HG03280 (cell line): ENCODE data around the gene ACSS1.

ENCODE experiments used
- ATAC-seq: cut with Tn5 transposase; IDR thresholded peaks from one replicate; pipeline ENCODE4 v1.9.1; 2021; ENCODE audit warnings: mild to moderate bottlenecking, moderate library complexity; ENCODE audit not compliant: unreplicated experiment

ACSS1 gene

GRCh38 chr20:24995741-24996448 is 62.0 kb downstream of the ACSS1 start:
- ATAC-seq, result no peak

DNA sequence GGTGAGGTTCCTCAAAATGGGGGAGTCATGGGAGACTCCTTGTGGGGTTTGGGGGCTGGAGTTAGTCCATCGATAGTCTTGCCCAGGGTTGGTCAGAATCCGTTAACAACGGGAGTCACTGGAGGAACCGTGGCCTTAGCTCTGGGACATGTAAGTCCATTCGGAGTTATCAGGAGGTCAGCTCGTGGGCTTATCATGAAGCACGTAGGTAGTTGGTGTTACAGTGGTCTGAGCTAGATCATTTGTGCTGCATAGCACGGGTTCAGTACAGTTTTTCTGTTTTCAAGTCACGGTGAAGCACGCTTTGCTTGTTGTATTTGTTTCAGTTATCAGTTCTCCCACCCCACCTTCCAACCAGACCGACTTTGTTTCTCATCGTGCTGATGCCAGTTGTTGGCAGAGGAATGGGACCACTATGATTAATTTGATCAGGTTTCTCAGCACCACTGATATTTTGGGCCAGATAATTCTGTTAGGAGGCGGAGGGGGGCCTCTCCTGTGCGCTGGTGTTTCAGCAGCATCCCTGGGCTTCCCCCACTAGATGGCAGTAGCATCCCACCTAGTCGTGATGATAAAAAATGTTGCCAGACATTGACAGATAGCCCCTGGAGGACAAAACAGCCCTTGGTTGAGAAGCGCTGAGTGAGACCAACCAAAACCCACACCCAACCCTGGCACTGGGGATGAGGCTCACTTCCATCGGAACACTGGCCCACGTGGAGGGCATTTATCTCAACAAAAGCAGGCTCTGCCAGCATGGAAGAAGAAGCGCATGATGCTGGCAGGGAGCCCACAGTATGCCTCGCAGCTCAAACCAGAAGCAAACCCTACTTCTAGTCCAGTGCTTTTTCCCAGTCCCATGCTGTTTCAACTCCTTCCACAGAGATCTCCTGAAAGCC is 63.2 kb downstream of the ACSS1 start:
- ATAC-seq, result no peak

DNA sequence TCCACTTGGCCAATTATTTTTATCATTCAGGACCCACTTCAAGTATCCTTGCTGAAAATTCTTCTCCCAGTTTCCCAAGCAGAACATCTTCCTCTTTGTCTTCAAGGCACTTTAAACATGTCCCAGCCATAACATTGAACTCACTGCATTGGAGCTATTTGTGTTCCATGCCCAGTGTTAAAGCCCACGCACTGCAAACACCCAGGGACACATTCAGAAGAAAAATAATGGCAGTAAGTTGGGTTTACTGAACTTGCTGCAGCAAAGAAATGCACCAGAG is 63.8 kb downstream of the ACSS1 start:
- ATAC-seq, result no peak

- no peak for ATAC-seq
Observed at GRCh38 chr20:24993337-24994185, 64.4 kb downstream of the ACSS1 start.

DNA sequence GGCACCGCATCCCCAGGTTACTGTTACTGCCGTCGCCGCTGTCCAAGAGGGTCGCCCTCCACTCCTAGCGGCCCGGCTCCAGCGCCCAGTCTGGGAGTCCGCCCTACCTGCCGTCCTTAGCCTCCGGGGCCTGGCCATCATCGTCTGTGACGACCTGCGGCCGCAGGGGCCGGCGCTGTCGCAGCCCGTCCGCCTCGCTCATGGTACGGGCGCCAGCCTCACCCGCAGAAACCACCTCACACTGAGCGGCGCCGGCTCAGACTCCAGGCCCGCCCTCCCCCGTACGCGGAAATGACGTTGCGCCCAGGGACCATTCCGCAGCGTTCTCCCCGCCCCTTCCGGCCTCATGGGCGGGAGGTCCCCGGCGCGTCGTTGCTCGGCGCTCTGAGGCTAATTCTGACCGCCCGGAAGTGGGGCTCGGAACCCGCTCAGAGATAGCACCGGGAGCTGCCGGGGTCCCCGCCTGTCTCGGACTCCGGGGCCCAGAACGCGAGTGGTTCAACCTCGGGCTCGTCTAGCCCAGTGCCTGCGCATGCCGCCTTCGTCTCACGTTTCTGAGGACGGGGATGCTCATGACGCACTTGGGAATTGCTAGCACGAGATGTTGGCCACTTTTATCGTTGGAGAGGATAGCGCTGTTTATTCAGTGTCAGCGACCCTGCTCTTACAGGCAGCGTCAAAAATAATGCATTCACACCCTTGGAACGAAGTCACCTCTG is 65.3 kb downstream of the ACSS1 start, which contains the start of gene APMAP:
Gene APMAP, minus strand, starts transcription at position 265 of the 719 bp plus-strand sequence. Its CDS starts 63 bp downstream, at position 202.
- ATAC-seq, result peak; percentile 94

GRCh38 chr20:24991897-24992486 is 65.9 kb downstream of the ACSS1 start:
- ATAC-seq, result peak; percentile 16

GRCh38 chr20:24990810-24991252 is 67.1 kb downstream of the ACSS1 start:
- no peak for ATAC-seq

- no peak for ATAC-seq
Observed at GRCh38 chr20:24989162-24989561, 68.8 kb downstream of the ACSS1 start.

DNA sequence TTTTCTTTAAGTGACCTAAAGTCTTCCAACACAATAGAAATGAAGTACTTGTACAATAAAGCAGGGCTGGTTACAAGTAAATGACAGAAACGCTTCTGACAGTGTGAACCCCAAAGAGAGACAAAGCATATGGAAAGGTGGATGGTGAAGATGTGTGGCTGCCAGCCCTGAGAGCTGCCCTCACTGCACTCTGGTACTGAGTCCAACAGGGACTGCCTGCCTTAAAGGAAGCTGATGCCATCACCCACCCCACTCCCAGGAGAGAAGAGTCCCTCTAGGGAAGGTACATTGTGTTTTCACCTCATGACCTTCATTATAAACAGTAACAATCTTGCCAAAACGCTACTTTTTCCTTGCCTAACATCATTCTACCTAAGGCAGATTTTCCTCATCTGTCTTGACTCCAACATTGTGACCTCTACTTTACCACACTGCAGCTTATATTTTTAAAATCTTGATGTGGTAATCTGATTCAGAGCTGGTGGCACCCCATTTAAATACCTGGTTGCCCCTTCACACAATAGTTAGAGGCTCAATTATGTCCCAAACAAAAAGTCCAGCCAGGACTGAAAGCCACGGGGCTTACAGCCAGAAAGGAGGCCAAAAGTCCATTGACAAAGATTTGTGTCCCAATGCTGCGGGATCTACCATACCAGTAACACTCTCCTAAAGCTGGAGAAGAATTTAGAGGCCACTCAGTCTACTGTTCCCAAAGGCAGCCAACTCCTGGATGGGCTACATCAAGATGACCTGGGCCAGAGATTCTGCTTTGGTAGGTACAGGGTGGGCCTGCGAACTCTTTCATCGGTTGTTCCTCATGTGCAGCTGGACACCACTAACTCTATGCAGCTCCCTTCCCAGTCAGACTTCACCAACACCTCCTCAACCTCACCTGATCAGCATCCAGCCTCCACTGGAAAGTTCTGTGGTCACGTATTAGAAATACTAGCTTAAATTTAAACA is 69.8 kb downstream of the ACSS1 start:
- ATAC-seq, result no peak

GRCh38 chr20:24987244-24987643 is 70.7 kb downstream of the ACSS1 start:
- ATAC-seq, result no peak

DNA sequence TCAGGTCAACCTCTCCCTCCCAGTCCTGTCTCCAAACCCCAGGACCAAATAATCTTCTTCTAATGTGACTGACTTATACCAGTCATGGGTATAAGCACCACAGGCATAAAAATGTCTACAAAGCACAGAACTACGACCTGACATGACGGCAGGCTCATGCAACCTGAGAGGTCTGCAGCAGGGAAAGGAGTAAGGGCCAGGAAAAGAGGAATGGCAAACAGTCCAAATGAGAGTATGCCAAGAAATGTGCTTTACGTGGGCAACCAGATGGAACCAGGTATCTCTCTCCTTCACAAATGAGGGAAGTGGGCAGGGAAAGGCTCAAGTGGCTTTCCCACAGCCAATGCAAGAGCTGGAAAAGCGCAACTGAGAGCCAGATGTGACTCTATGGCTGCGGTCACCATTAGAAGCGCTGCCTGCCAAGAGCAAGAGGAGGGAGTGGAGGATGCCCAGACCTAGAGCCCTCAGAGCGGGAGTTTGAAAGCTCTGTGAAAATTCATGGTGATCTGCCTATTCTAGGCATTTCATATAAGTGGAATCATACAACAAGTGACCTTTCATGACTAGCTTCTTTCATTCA is 71.4 kb downstream of the ACSS1 start:
- ATAC-seq, result no peak

- ATAC-seq, result no peak
Observed at GRCh38 chr20:24985802-24986201, 72.1 kb downstream of the ACSS1 start.

- ATAC-seq, result no peak
Observed at GRCh38 chr20:24984961-24985640, 72.8 kb downstream of the ACSS1 start.

DNA sequence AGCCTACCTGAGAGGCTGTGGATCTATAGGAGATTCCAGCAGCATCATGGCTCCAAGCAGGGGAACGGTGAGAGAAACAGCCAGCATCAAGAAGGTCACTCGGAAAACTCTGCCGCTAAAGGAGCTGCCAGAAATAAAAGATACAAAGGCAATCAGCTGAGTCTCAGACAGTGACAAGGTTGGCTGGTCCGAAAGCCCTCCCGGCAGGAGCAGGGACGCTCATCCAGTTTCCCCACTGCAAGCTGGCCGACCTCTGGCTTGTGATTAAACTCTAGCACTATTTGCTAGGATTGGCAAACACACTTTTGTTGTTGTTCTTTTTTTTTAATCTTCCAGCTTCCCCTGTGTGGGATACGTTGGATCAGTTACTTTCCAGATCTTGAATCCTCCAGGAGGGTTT is 74.0 kb downstream of the ACSS1 start:
- no peak for ATAC-seq

DNA sequence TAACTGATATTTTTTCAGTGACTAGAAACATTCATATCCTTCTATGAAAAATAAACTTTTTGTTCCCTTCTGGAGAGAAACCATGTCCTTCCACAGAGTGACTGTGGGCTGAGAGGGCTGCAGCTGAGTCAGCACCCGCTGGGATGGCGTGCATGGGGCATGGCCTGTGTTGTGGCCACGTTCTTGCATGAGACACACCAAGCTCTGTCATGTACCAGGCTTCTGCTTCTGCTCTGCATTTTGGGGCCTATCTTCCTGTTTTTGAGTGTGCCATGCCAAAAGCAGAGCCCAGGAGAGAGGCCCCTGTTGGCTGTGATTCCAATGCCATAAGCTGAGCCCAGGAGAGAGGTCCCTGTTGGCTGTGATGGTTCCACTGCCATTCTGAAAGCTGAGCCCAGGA is 76.1 kb downstream of the ACSS1 start:
- no peak for ATAC-seq

DNA sequence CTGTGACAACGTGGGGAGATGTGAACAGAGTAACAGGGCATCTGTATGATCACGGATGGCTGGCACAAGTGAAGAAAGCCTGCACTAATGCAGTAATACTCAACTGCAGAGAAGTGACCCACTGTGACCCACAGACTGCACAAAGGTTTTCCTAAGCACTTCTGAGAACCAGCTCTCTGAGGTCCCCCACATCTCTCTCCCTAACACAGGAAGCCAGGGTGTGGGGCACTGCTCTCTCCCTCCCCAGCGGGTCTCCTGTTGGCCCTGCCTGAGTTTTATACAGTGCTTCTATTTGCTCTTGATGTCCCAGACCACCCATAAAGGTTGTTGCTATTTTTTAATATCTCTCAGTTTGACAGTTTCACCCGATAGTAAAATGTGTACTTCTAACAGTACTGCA is 76.7 kb downstream of the ACSS1 start:
- ATAC-seq, result no peak

GRCh38 chr20:24980291-24981053 is 77.5 kb downstream of the ACSS1 start:
- ATAC-seq, result no peak
